Progenitor cell of endocrine pancreas (in vitro differentiated cells): ENCODE measurements around the gene BPI. TPM values are rescaled to one million over a fixed set of nuclear protein-coding genes. Genes with fewer than 3 reads are reported as not detected.
A peak's percentile ranks its signal among the peaks of the same experiment; 100 is the strongest.
"Not testable (repeated sequence)": the region's sequence is repeated elsewhere in the genome, so short reads cannot be mapped to it uniquely, and the experiment has no call there.

ENCODE experiments used
- DNase-seq: peaks from one replicate; pipeline ENCODE4 v3.0.0; 2021; ENCODE audit warnings: low spot score; ENCODE audit not compliant: unreplicated experiment
- H3K27ac Mint-ChIP-seq: 2 replicates; pipeline ENCODE4 v1.8.0; 2021; ENCODE audit warnings: mild to moderate bottlenecking, moderate library complexity, mixed read lengths
- H3K27me3 Mint-ChIP-seq: 2 replicates; pipeline ENCODE4 v1.8.0; 2021; ENCODE audit warnings: mixed read lengths
- H3K36me3 Mint-ChIP-seq: 2 replicates; pipeline ENCODE4 v1.8.0; 2022; ENCODE audit warnings: mixed read lengths; ENCODE audit not compliant: insufficient read depth
- H3K4me1 Mint-ChIP-seq: 2 replicates; pipeline ENCODE4 v1.8.0; 2021; ENCODE audit warnings: low read depth, mixed read lengths
- H3K4me3 Mint-ChIP-seq: 2 replicates; pipeline ENCODE4 v1.8.0; 2021; ENCODE audit warnings: low read depth, mild to moderate bottlenecking, moderate library complexity, mixed read lengths
- H3K9me3 Mint-ChIP-seq: 2 replicates; pipeline ENCODE4 v1.8.0; 2021; ENCODE audit warnings: low read depth, mixed read lengths
- total RNA-seq: library from RNA; stranded (reverse); gene quantifications from 2 replicates; pipeline ENCODE4 v1.2.1, GENCODE V29; 2021
- TF ChIP-seq, protein P1 (sequence below): fragments of 200-600 bp; sonication (generic); IDR thresholded peaks from one replicate; pipeline ENCODE4 v1.5.0; 2021; ENCODE audit warnings: antibody characterized with exemption, mild to moderate bottlenecking; ENCODE audit not compliant: unreplicated experiment

BPI gene
- total RNA-seq, 1 donor from 2014 or later: not detected

DNA sequence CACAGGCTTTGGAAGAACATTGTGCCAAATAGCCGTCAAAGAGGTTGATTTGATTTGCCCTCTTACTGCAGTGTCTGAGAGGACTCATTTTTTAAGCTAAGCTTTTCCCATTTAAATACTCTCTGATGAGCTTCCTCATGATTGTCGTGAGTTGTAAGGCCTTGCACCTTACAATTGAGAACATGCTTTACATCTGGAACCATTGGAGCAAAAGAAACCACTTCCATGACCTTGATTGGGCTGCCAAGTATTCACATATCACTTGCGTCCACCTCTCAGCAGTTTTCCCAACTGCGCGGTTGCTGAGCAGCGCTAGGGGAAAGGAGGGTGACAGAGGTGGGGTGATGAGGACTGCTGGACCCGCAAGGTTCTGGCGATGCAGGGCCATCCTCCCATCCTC is 30.1 kb downstream of the BPI start:
- Mint-ChIP-seq H3K9me3 (peaks cover 7% of the 10 kb centered on the region), H3K4me1 (peaks cover 1% of the 10 kb centered on the region), H3K4me3 (no peak overlapping the region), H3K27me3 (peaks cover 36% of the 10 kb centered on the region), H3K36me3 (no peaks in the 10 kb centered on the region), H3K27ac (no peak overlapping the region)
- no peak for DNase-seq
- TF ChIP-seq, protein P1, sequence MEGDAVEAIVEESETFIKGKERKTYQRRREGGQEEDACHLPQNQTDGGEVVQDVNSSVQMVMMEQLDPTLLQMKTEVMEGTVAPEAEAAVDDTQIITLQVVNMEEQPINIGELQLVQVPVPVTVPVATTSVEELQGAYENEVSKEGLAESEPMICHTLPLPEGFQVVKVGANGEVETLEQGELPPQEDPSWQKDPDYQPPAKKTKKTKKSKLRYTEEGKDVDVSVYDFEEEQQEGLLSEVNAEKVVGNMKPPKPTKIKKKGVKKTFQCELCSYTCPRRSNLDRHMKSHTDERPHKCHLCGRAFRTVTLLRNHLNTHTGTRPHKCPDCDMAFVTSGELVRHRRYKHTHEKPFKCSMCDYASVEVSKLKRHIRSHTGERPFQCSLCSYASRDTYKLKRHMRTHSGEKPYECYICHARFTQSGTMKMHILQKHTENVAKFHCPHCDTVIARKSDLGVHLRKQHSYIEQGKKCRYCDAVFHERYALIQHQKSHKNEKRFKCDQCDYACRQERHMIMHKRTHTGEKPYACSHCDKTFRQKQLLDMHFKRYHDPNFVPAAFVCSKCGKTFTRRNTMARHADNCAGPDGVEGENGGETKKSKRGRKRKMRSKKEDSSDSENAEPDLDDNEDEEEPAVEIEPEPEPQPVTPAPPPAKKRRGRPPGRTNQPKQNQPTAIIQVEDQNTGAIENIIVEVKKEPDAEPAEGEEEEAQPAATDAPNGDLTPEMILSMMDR: no peak

DNA sequence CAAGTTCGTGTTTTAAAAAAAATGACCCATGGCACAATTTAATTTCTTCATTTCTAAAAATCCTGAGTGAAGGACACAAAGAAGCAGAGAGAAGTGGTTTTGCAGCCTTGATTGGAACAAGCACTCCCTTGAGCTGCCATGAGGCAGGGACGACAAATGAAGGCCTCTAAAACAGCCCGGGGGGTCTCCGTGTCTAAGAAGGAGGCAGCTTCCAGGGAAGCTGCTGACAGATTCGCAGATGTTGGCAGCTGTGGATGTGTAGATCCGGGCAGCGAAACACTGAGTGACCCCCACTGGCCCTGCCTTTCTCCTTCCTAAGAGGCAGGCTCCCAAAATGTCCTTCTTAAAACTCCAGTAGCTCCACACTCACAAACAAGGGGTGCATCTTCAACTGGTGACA is 32.8 kb downstream of the BPI start:
- Mint-ChIP-seq H3K9me3 (peaks cover 7% of the 10 kb centered on the region), H3K36me3 (no peaks in the 10 kb centered on the region), H3K4me3 (no peak overlapping the region), H3K27ac (no peak overlapping the region), H3K27me3 (peaks cover 36% of the 10 kb centered on the region), H3K4me1 (peaks cover 1% of the 10 kb centered on the region)
- no peak for DNase-seq
- TF ChIP-seq, protein P1: no peak

DNA sequence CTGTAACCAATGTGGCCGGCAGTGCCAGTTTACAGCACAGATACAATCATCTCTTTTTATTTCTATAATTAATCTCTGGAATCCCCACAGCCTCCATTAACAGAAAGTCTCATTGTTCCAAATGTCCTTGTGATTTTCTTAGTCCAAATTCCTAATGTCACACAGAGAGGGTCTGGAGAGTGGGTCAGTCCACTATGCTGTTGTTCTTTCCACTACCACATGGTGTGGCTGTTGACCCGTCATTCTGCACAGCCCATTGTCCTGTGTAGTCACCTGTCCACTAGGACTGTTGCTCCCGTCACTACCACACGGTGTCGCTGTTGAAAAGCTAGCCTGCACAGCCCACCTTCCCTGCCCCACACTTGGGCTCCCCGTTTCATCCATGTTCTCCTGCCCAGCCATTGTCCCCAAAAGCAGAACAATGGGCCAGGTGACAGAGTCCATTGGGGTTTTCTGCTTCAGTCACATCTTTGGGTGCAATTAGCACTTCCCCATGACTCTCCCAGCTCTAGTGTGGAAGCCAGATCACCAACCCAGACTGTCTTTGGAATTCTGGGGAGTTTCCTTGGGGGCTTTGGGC is 33.7 kb downstream of the BPI start:
- no peaks in the 10 kb centered on the region for H3K36me3 Mint-ChIP-seq

GRCh38 chr20:38338849-38339520 is 35.0 kb downstream of the BPI start:
- H3K9me3 Mint-ChIP-seq: peaks cover 7% of the 10 kb centered on the region
- DNase-seq: no peak
- H3K27ac Mint-ChIP-seq: no peak overlapping the region
- H3K4me3 Mint-ChIP-seq: no peak overlapping the region
- peaks cover 5% of the 10 kb centered on the region for H3K4me1 Mint-ChIP-seq
- no peaks in the 10 kb centered on the region for H3K36me3 Mint-ChIP-seq
- TF ChIP-seq, protein P1: peak; percentile 34
- H3K27me3 Mint-ChIP-seq: peaks cover 28% of the 10 kb centered on the region

More for the DNA sequence above, 33.7 kb downstream of the BPI start:
- peaks cover 7% of the 10 kb centered on the region for H3K9me3 Mint-ChIP-seq
- peaks cover 30% of the 10 kb centered on the region for H3K27me3 Mint-ChIP-seq
- no peak overlapping the region for H3K27ac Mint-ChIP-seq
- DNase-seq: peak; percentile 19
- peaks cover 1% of the 10 kb centered on the region for H3K4me1 Mint-ChIP-seq
- TF ChIP-seq, protein P1: peak; percentile 58
- H3K4me3 Mint-ChIP-seq: no peak overlapping the region

- H3K36me3 Mint-ChIP-seq, H3K27ac Mint-ChIP-seq, H3K9me3 Mint-ChIP-seq, DNase-seq, H3K4me1 Mint-ChIP-seq, H3K4me3 Mint-ChIP-seq: not testable (repeated sequence)
- H3K27me3 Mint-ChIP-seq: peaks cover 26% of the 10 kb centered on the region
Measured at GRCh38 chr20:38339521-38339896, 35.6 kb downstream of the BPI start.

GRCh38 chr20:38339997-38340396 is 36.0 kb downstream of the BPI start:
- Mint-ChIP-seq H3K27ac (no peak overlapping the region), H3K9me3 (peaks cover 7% of the 10 kb centered on the region), H3K4me3 (no peak overlapping the region), H3K27me3 (peaks cover 23% of the 10 kb centered on the region), H3K4me1 (peaks cover 5% of the 10 kb centered on the region), H3K36me3 (no peaks in the 10 kb centered on the region)
- no peak for DNase-seq
- TF ChIP-seq, protein P1: no peak
